Measurements from ENCODE around the gene ITGA8. TPM values are rescaled to one million over a fixed set of nuclear protein-coding genes. Genes with fewer than 3 reads are reported as not detected.
A peak's percentile ranks its signal among the peaks of the same experiment; 100 is the strongest.
"Not testable (repeated sequence)": the region's sequence is repeated elsewhere in the genome, so short reads cannot be mapped to it uniquely, and the experiment has no call there.

The ITGA8 gene
- total and polyA plus RNA-seq, 2 donors = 1.3 to 2.8 TPM

DNA sequence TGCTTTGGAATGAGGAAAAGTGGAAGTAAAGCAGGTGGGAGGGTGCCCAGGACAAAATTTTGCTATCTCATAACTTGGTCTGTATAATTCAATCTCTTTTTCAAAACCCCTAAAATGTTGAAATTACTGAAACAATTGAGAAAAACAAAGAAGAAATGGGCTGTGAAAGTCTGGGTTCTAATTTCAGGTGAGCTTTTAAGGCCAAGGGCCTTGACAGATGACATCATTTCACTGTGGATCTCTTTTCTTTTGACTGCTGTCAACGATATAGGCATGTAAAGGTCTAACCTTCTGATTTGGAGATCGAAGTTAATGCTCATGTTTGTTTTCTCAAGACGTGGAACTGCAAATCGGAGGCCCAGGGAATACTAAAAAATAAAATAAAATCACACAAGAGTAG is 127.8 kb downstream of the ITGA8 start:
- Histone ChIP-seq H3K4me3 (ENCODE audit: low read length in 2 of 2) (no peak overlapping the region), H3K4me1 (ENCODE audit: control insufficient read depth in 2 of 2, insufficient read depth in 2 of 2, low read length in 2 of 2) (no peaks in the 10 kb centered on the region), H3K9me3 (ENCODE audit: control insufficient read depth in 2 of 2, insufficient read depth in 1 of 2, low read length in 1 of 2) (no peaks in the 10 kb centered on the region), H3K36me3 (ENCODE audit: control insufficient read depth in 2 of 2, insufficient read depth in 2 of 2, low read length in 1 of 2) (no peaks in the 10 kb centered on the region), H3K27me3 (ENCODE audit: control insufficient read depth in 2 of 2, insufficient read depth in 1 of 2, low read length in 1 of 2) (no peaks in the 10 kb centered on the region), H3K27ac (ENCODE audit: low read depth in 1 of 2, low read length in 1 of 2) (no peak overlapping the region)
- DNase-seq (ENCODE audit: low read depth in 6 of 9, low spot score in 9 of 9) = no peak
- 92% methylated on average over 4 of the region's 4 CpGs for WGBS

DNA sequence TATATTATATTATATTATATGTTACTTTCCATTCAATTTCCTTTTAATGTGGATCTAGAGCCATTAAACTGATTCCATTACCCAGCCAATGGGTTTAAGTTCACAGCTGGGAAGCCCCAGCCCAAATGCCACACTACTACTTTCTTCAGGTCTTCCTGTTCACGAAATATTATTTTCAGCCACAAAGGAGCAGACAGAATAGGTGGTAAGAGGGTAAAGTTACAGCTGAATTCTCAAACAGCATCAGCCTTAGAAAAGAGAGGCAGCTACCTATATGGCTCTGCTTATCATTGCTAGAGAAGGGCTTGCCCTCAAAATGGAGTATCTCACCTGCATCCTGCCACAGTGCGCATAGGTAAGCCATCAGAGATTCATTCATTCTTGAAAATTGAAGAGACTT is 128.3 kb downstream of the ITGA8 start:
- Histone ChIP-seq H3K27me3 (ENCODE audit: control insufficient read depth in 2 of 2, insufficient read depth in 1 of 2, low read length in 1 of 2) (no peaks in the 10 kb centered on the region), H3K36me3 (ENCODE audit: control insufficient read depth in 2 of 2, insufficient read depth in 2 of 2, low read length in 1 of 2) (no peaks in the 10 kb centered on the region), H3K9me3 (ENCODE audit: control insufficient read depth in 2 of 2, insufficient read depth in 1 of 2, low read length in 1 of 2) (no peaks in the 10 kb centered on the region), H3K27ac (ENCODE audit: low read depth in 1 of 2, low read length in 1 of 2) (no peak overlapping the region), H3K4me1 (ENCODE audit: control insufficient read depth in 2 of 2, insufficient read depth in 2 of 2, low read length in 2 of 2) (no peaks in the 10 kb centered on the region), H3K4me3 (ENCODE audit: low read length in 2 of 2) (no peak overlapping the region)
- 91% methylated on average over 2 of the region's 2 CpGs for WGBS
- no peak for DNase-seq (ENCODE audit: low read depth in 6 of 9, low spot score in 9 of 9)

DNA sequence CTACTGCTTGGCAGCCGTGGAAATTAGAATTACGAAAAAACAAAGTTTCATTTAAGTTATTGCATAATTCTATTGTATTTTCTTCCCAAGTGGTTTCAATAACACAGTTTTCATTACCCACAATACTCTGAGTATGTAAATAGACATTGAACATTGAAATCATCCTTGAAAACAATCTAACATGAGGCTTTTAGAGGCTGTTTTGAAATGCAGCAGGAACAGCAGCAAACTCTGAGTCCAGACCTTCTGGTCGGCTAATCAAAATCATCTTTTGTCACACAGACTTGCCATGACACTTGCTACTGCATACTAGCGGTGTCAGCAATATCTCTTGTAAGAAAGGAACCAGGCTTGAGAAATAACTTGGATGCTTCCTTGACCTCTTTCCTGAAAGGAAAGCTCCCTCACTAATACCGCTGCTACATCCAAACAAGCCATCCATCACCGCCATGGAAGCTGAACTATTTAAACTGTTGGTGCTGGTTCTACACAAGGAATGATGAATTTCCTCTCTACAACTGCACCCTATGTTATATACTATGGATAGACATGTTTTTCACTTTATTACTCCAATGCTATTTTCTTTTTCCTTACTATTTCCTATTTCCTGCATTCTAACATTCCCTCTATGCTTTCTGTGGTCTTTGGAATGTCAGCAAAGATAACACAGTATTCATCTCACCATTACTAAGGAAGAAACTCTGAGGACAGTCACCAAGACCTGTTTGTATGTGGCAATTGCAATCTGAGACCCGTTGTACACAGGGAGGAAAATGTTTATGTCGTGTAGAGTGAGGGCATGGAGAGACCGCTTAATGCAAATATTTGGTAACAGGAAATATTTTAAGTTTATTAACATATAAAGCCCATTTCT is 130.8 kb downstream of the ITGA8 start:
- Histone ChIP-seq H3K4me1 (ENCODE audit: control insufficient read depth in 2 of 2, insufficient read depth in 2 of 2, low read length in 2 of 2) (no peaks in the 10 kb centered on the region), H3K36me3 (ENCODE audit: control insufficient read depth in 2 of 2, insufficient read depth in 2 of 2, low read length in 1 of 2) (no peaks in the 10 kb centered on the region), H3K27ac (ENCODE audit: low read depth in 1 of 2, low read length in 1 of 2) (no peak overlapping the region), H3K27me3 (ENCODE audit: control insufficient read depth in 2 of 2, insufficient read depth in 1 of 2, low read length in 1 of 2) (no peaks in the 10 kb centered on the region), H3K9me3 (ENCODE audit: control insufficient read depth in 2 of 2, insufficient read depth in 1 of 2, low read length in 1 of 2) (no peaks in the 10 kb centered on the region), H3K4me3 (ENCODE audit: low read length in 2 of 2) (no peak overlapping the region)
- DNase-seq (ENCODE audit: low read depth in 6 of 9, low spot score in 9 of 9) = no peak
- 73% methylated on average over 9 of the region's 9 CpGs for WGBS

DNA sequence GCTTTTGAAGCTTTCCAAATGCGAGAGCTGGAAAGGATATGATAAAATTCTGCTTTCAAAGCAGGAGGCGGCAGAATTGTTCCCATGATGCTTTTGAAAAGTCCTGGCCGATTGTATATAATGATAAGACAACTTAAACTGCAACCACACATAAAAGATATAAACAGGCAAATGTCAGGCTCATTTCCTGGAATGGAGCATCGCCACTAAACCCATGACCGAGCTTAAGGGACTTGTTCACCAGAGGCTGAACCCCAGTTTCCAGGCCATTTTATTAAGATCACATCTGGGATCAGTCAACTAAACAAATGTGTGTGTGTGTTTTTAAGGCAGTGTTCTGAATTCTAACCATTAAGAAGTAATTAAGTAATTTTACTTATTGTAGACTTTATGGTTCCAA is 131.6 kb downstream of the ITGA8 start:
- 87% methylated on average over 5 of the region's 5 CpGs for WGBS
- Histone ChIP-seq H3K4me1 (ENCODE audit: control insufficient read depth in 2 of 2, insufficient read depth in 2 of 2, low read length in 2 of 2) (no peaks in the 10 kb centered on the region), H3K27ac (ENCODE audit: low read depth in 1 of 2, low read length in 1 of 2) (no peak overlapping the region)

DNA sequence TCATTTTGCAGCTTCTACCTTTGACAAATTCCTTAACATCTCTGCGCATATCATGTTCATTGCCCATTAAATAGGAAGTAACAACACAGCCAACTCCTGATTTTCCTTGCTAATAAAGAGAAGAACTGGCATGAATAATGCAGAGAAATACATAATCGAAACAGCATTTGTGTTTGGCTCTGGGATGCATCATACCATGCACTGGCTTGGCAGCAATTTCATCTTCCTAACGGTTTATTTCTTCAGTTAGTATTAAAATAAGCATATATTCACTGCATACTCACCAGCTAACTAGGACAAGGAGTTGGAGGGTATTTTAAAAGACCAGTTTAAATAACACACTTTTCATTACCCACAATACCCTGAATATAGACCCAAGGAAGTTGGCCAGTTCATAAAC is 132.5 kb downstream of the ITGA8 start:
- no peak overlapping the region for H3K27ac ChIP-seq (ENCODE audit: low read depth in 1 of 2, low read length in 1 of 2)
- H3K9me3 ChIP-seq (ENCODE audit: control insufficient read depth in 2 of 2, insufficient read depth in 1 of 2, low read length in 1 of 2) = no peaks in the 10 kb centered on the region
- H3K4me1 ChIP-seq (ENCODE audit: control insufficient read depth in 2 of 2, insufficient read depth in 2 of 2, low read length in 2 of 2) = no peaks in the 10 kb centered on the region
- no peaks in the 10 kb centered on the region for H3K36me3 ChIP-seq (ENCODE audit: control insufficient read depth in 2 of 2, insufficient read depth in 2 of 2, low read length in 1 of 2)
- H3K27me3 ChIP-seq (ENCODE audit: control insufficient read depth in 2 of 2, insufficient read depth in 1 of 2, low read length in 1 of 2) = no peaks in the 10 kb centered on the region
- no peak overlapping the region for H3K4me3 ChIP-seq (ENCODE audit: low read length in 2 of 2)
- DNase-seq (ENCODE audit: low read depth in 6 of 9, low spot score in 9 of 9) = no peak
- WGBS = 93% methylated on average over 3 of the region's 3 CpGs

More for the DNA sequence above, 131.6 kb downstream of the ITGA8 start:
- H3K27me3 ChIP-seq (ENCODE audit: control insufficient read depth in 2 of 2, insufficient read depth in 1 of 2, low read length in 1 of 2) = no peaks in the 10 kb centered on the region
- no peak for DNase-seq (ENCODE audit: low read depth in 6 of 9, low spot score in 9 of 9)
- H3K4me3 ChIP-seq (ENCODE audit: low read length in 2 of 2) = no peak overlapping the region
- H3K9me3 ChIP-seq (ENCODE audit: control insufficient read depth in 2 of 2, insufficient read depth in 1 of 2, low read length in 1 of 2) = no peaks in the 10 kb centered on the region
- H3K36me3 ChIP-seq (ENCODE audit: control insufficient read depth in 2 of 2, insufficient read depth in 2 of 2, low read length in 1 of 2) = no peaks in the 10 kb centered on the region

DNA sequence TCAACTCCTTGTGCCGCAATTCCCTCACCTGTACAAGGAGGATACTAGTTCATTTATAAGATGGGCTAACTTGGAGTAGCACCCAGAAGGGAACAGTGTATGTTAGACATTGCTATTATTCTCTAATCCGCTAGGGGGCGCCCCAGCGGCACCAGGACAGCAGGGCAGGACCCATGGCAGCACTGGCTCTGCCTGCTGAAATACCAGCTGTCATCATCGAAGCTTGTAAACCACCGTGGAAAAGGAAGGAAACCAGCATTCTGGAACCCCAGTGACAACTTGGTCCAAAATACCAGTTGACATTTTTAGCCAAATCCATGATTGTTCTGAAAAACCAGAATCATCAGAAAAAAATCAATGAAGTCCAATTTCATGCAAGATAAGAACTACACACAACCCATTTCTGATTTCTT is 134.4 kb downstream of the ITGA8 start:
- H3K4me1 ChIP-seq (ENCODE audit: control insufficient read depth in 2 of 2, insufficient read depth in 2 of 2, low read length in 2 of 2) = no peaks in the 10 kb centered on the region
- H3K4me3 ChIP-seq (ENCODE audit: low read length in 2 of 2) = no peak overlapping the region
- H3K27ac ChIP-seq (ENCODE audit: low read depth in 1 of 2, low read length in 1 of 2) = no peak overlapping the region
- peak in 8 of 9 donors; percentile 2 to 35 (median 7) for DNase-seq (ENCODE audit: low read depth in 6 of 9, low spot score in 9 of 9)
- 7% methylated on average over 6 of the region's 6 CpGs for WGBS
- no peaks in the 10 kb centered on the region for H3K27me3 ChIP-seq (ENCODE audit: control insufficient read depth in 2 of 2, insufficient read depth in 1 of 2, low read length in 1 of 2)
- no peaks in the 10 kb centered on the region for H3K36me3 ChIP-seq (ENCODE audit: control insufficient read depth in 2 of 2, insufficient read depth in 2 of 2, low read length in 1 of 2)
- no peaks in the 10 kb centered on the region for H3K9me3 ChIP-seq (ENCODE audit: control insufficient read depth in 2 of 2, insufficient read depth in 1 of 2, low read length in 1 of 2)

DNA sequence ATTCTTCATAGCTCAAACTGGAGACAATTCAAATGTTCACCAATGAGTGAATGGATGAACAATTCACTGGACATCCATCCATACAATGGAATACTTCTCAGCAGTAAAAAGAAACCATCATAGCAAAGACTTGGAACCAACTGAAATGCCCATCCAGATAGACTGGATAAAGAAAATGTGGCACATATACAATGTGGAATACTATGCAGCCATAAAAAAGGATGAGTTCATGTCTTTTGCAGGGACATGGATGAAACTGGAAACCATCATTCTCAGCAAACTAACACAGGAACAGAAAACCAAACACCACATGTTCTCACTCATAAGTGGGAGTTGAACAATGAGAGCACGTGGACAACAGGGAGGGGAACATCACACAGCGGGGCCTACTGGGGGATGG is 136.8 kb downstream of the ITGA8 start:
- not testable (repeated sequence) for H3K4me3 ChIP-seq (ENCODE audit: low read length in 2 of 2); H3K36me3 ChIP-seq (ENCODE audit: control insufficient read depth in 2 of 2, insufficient read depth in 2 of 2, low read length in 1 of 2)
- WGBS = 97% methylated on average over 2 of the region's 2 CpGs

DNA sequence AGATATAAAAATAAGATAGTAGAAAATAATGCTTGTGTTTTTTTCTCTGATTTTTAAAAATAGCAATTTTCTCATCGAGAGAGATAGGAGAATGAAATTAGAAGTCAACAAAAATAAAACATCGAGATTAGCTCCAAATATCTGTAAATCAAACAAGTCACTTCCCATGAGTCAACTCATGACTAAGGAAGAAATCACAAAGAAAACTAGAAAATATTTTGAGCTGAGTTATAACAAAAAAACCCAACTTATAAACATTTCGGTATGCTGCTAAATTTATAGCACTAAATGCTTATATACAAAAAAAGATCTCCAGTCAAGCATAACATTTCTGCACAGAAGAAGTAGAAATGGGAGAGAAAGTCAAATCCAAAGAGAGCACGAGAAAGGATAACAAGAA is 140.1 kb downstream of the ITGA8 start:
- no peaks in the 10 kb centered on the region for H3K27me3 ChIP-seq (ENCODE audit: control insufficient read depth in 2 of 2, insufficient read depth in 1 of 2, low read length in 1 of 2)
- 93% methylated on average over 4 of the region's 4 CpGs for WGBS
- H3K4me1 ChIP-seq (ENCODE audit: control insufficient read depth in 2 of 2, insufficient read depth in 2 of 2, low read length in 2 of 2) = no peaks in the 10 kb centered on the region
- DNase-seq (ENCODE audit: low read depth in 6 of 9, low spot score in 9 of 9) = no peak
- H3K27ac ChIP-seq (ENCODE audit: low read depth in 1 of 2, low read length in 1 of 2) = no peak overlapping the region
- no peak overlapping the region for H3K4me3 ChIP-seq (ENCODE audit: low read length in 2 of 2)
- no peaks in the 10 kb centered on the region for H3K9me3 ChIP-seq (ENCODE audit: control insufficient read depth in 2 of 2, insufficient read depth in 1 of 2, low read length in 1 of 2)
- H3K36me3 ChIP-seq (ENCODE audit: control insufficient read depth in 2 of 2, insufficient read depth in 2 of 2, low read length in 1 of 2) = no peaks in the 10 kb centered on the region

More for the DNA sequence above, 136.8 kb downstream of the ITGA8 start:
- H3K4me1 ChIP-seq (ENCODE audit: control insufficient read depth in 2 of 2, insufficient read depth in 2 of 2, low read length in 2 of 2); DNase-seq (ENCODE audit: low read depth in 6 of 9, low spot score in 9 of 9); H3K27me3 ChIP-seq (ENCODE audit: control insufficient read depth in 2 of 2, insufficient read depth in 1 of 2, low read length in 1 of 2); H3K27ac ChIP-seq (ENCODE audit: low read depth in 1 of 2, low read length in 1 of 2); H3K9me3 ChIP-seq (ENCODE audit: control insufficient read depth in 2 of 2, insufficient read depth in 1 of 2, low read length in 1 of 2): not testable (repeated sequence)

DNA sequence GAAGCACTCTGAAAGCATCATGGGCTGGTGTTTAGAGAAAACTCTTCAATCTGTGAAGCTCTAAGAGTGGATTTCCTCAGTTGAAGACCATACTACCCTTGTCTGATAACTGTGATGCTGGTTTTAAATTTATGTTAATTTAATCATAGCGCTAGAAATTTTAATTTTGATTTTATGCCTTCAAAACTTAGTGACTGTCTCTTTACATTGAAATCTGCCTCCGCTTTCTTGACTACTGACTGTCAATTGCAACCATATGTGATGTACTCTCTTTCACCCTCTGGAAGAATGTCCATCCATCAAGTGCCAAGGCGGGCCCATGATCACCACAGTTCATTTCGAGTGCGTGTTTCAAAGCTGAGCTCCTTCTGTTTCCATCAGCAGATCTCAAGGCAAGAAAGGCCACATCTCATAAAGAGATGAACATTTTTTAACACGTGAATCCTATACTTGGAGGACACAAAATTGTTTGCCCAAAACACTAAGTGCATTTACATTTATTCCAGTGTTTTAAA is 147.1 kb downstream of the ITGA8 start:
- Histone ChIP-seq H3K36me3 (ENCODE audit: control insufficient read depth in 2 of 2, insufficient read depth in 2 of 2, low read length in 1 of 2) (no peaks in the 10 kb centered on the region), H3K9me3 (ENCODE audit: control insufficient read depth in 2 of 2, insufficient read depth in 1 of 2, low read length in 1 of 2) (no peaks in the 10 kb centered on the region), H3K4me3 (ENCODE audit: low read length in 2 of 2) (no peak overlapping the region), H3K27me3 (ENCODE audit: control insufficient read depth in 2 of 2, insufficient read depth in 1 of 2, low read length in 1 of 2) (no peaks in the 10 kb centered on the region), H3K27ac (ENCODE audit: low read depth in 1 of 2, low read length in 1 of 2) (no peak overlapping the region), H3K4me1 (ENCODE audit: control insufficient read depth in 2 of 2, insufficient read depth in 2 of 2, low read length in 2 of 2) (no peaks in the 10 kb centered on the region)
- DNase-seq (ENCODE audit: low read depth in 6 of 9, low spot score in 9 of 9) = no peak
- 94% methylated on average over 6 of the region's 6 CpGs for WGBS

Measured in thymus (tissue), 11 donors.